ENCODE data around the gene PSMB4. TPM values are rescaled to one million over a fixed set of nuclear protein-coding genes. Genes with fewer than 3 reads are reported as not detected.
"Not testable (repeated sequence)": the region's sequence is repeated elsewhere in the genome, so short reads cannot be mapped to it uniquely, and the experiment has no call there.

The PSMB4 gene
- total RNA-seq, 1 donor from 2014 or later, result 452 TPM

GRCh38 chr1:151371370-151372057, 27.9 kb upstream of the PSMB4 start:
- Mint-ChIP-seq H3K27me3 (peaks cover 1% of the 10 kb centered on the region), H3K4me3 (no peak overlapping the region), H3K9me3 (no peaks in the 10 kb centered on the region), H3K27ac (no peak overlapping the region), H3K4me1 (peaks cover 3% of the 10 kb centered on the region), H3K36me3 (ENCODE audit: low read depth) (no peaks in the 10 kb centered on the region)
- no peak for DNase-seq
- intact Hi-C loops (cut with micrococcal nuclease), result no loop called here

- intact Hi-C loops (cut with micrococcal nuclease), result no loop called here
- H3K4me1 Mint-ChIP-seq, result peaks cover 3% of the 10 kb centered on the region
- no peak for DNase-seq
- no peak within 1 kb of the TSS for H3K4me3 Mint-ChIP-seq
- no peaks in the 10 kb centered on the region for H3K36me3 Mint-ChIP-seq (ENCODE audit: low read depth)
- no peaks in the 10 kb centered on the region for H3K9me3 Mint-ChIP-seq
- no peak within 1 kb of the TSS for H3K27ac Mint-ChIP-seq
- H3K27me3 Mint-ChIP-seq, result peaks cover 1% of the 10 kb centered on the region
Measured at GRCh38 chr1:151372058-151372934, 27.1 kb upstream of the PSMB4 start, which contains the start of gene SELENBP1. SELENBP1 (minus strand) TSS chr1:151372705; CDS start chr1:151372641, 64 bp downstream.

- Mint-ChIP-seq H3K27ac (no peak overlapping the region), H3K36me3 (ENCODE audit: low read depth) (no peaks in the 10 kb centered on the region), H3K4me3 (no peak overlapping the region), H3K9me3 (no peaks in the 10 kb centered on the region), H3K4me1 (peaks cover 3% of the 10 kb centered on the region), H3K27me3 (peaks cover 5% of the 10 kb centered on the region)
- intact Hi-C loops (cut with micrococcal nuclease), result no loop called here
- DNase-seq, result no peak
Measured at GRCh38 chr1:151373196-151373595, 26.2 kb upstream of the PSMB4 start.

- Mint-ChIP-seq H3K9me3 (no peaks in the 10 kb centered on the region), H3K27me3 (peaks cover 6% of the 10 kb centered on the region), H3K36me3 (ENCODE audit: low read depth) (no peaks in the 10 kb centered on the region), H3K27ac (no peak overlapping the region), H3K4me1 (peaks cover 3% of the 10 kb centered on the region), H3K4me3 (no peak overlapping the region)
- intact Hi-C loops (cut with micrococcal nuclease), result no loop called here
- DNase-seq, result no peak
Measured at GRCh38 chr1:151377150-151377884, 22.1 kb upstream of the PSMB4 start.

GRCh38 chr1:151384584-151384983, 14.8 kb upstream of the PSMB4 start:
- intact Hi-C loops (cut with micrococcal nuclease), result no loop called here
- no peak overlapping the region for H3K4me3 Mint-ChIP-seq
- no peaks in the 10 kb centered on the region for H3K36me3 Mint-ChIP-seq (ENCODE audit: low read depth)
- peaks cover 3% of the 10 kb centered on the region for H3K27me3 Mint-ChIP-seq
- no peaks in the 10 kb centered on the region for H3K4me1 Mint-ChIP-seq
- no peak overlapping the region for H3K27ac Mint-ChIP-seq
- no peaks in the 10 kb centered on the region for H3K9me3 Mint-ChIP-seq
- no peak for DNase-seq

- no peaks in the 10 kb centered on the region for H3K4me1 Mint-ChIP-seq
- no peak for DNase-seq
- intact Hi-C loops (cut with micrococcal nuclease), result no loop called here
- no peak overlapping the region for H3K4me3 Mint-ChIP-seq
- H3K9me3 Mint-ChIP-seq, result no peaks in the 10 kb centered on the region
- no peak overlapping the region for H3K27ac Mint-ChIP-seq
- no peaks in the 10 kb centered on the region for H3K36me3 Mint-ChIP-seq (ENCODE audit: low read depth)
- peaks cover 3% of the 10 kb centered on the region for H3K27me3 Mint-ChIP-seq
Measured at GRCh38 chr1:151386002-151386401, 13.4 kb upstream of the PSMB4 start.

GRCh38 chr1:151390221-151391078, 8.9 kb upstream of the PSMB4 start:
- DNase-seq; intact Hi-C loops (cut with micrococcal nuclease); H3K4me1 Mint-ChIP-seq; H3K9me3 Mint-ChIP-seq; H3K27ac Mint-ChIP-seq; H3K36me3 Mint-ChIP-seq (ENCODE audit: low read depth); H3K4me3 Mint-ChIP-seq: not testable (repeated sequence)
- H3K27me3 Mint-ChIP-seq, result peaks cover 16% of the 10 kb centered on the region

- intact Hi-C loops (cut with micrococcal nuclease), result no loop called here
- Mint-ChIP-seq H3K27ac (no peak overlapping the region), H3K27me3 (peaks cover 16% of the 10 kb centered on the region), H3K4me1 (no peaks in the 10 kb centered on the region), H3K4me3 (no peak overlapping the region), H3K36me3 (ENCODE audit: low read depth) (no peaks in the 10 kb centered on the region), H3K9me3 (no peaks in the 10 kb centered on the region)
- no peak for DNase-seq
Measured at GRCh38 chr1:151391079-151391563, 8.3 kb upstream of the PSMB4 start.

GRCh38 chr1:151393583-151393982, 5.8 kb upstream of the PSMB4 start:
- Mint-ChIP-seq H3K4me1 (no peaks in the 10 kb centered on the region), H3K9me3 (no peaks in the 10 kb centered on the region), H3K27ac (no peak overlapping the region), H3K36me3 (ENCODE audit: low read depth) (no peaks in the 10 kb centered on the region), H3K4me3 (no peak overlapping the region), H3K27me3 (peaks cover 13% of the 10 kb centered on the region)
- intact Hi-C loops (cut with micrococcal nuclease), result no loop called here
- no peak for DNase-seq

GRCh38 chr1:151396265-151396664, 3.1 kb upstream of the PSMB4 start:
- intact Hi-C loops (cut with micrococcal nuclease), result loop anchor here (5.0 kb wide), 1 partner anchor 84 kb away; no protein-coding TSS in a partner anchor
- H3K4me3 Mint-ChIP-seq, H3K9me3 Mint-ChIP-seq, DNase-seq, H3K27ac Mint-ChIP-seq: not testable (repeated sequence)
- Mint-ChIP-seq H3K36me3 (ENCODE audit: low read depth) (peaks cover 18% of the 10 kb centered on the region), H3K27me3 (peaks cover 13% of the 10 kb centered on the region), H3K4me1 (peaks cover 16% of the 10 kb centered on the region)

GRCh38 chr1:151401125-151401788, 1.9 kb downstream of the PSMB4 start:
- no peaks in the 10 kb centered on the region for H3K27me3 Mint-ChIP-seq
- H3K9me3 Mint-ChIP-seq, result no peaks in the 10 kb centered on the region
- H3K4me3 Mint-ChIP-seq, result peak overlapping the region; percentile 94
- DNase-seq, result no peak
- intact Hi-C loops (cut with micrococcal nuclease), result no loop called here
- peaks cover 55% of the 10 kb centered on the region for H3K36me3 Mint-ChIP-seq (ENCODE audit: low read depth)
- peaks cover 23% of the 10 kb centered on the region for H3K4me1 Mint-ChIP-seq
- peak overlapping the region; percentile 100 for H3K27ac Mint-ChIP-seq

- peak overlapping the region; percentile 25 for H3K27ac Mint-ChIP-seq
- H3K27me3 Mint-ChIP-seq, result no peaks in the 10 kb centered on the region
- no peaks in the 10 kb centered on the region for H3K9me3 Mint-ChIP-seq
- peaks cover 23% of the 10 kb centered on the region for H3K4me1 Mint-ChIP-seq
- H3K36me3 Mint-ChIP-seq (ENCODE audit: low read depth), result peaks cover 60% of the 10 kb centered on the region
- intact Hi-C loops (cut with micrococcal nuclease), result no loop called here
- peak overlapping the region; percentile 35 for H3K4me3 Mint-ChIP-seq
- DNase-seq, result no peak
Measured at GRCh38 chr1:151401860-151402259, 2.5 kb downstream of the PSMB4 start.

Data from activated CD4-positive, alpha-beta T cell treated with anti-CD3 and anti-CD28 coated beads, Interleukin-2, amount 10 ng/mL, durations not matched to agents 24 days and 14 days (primary cell).